HEK293T (cell line): ENCODE data around the gene CASZ1.

Source experiments
- CTCF ChIA-PET: fragments of 350-600 bp; formaldehyde crosslinking; extraction: SDS; loops from one replicate; lab custom pipeline; 2021; ENCODE audit warnings: antibody characterized with exemption, inconsistent platforms; lab: Yijun Ruan, JAX
- POLR2A ChIA-PET: fragments of 350-600 bp; formaldehyde crosslinking; extraction: SDS; loops from one replicate; lab custom pipeline; 2020; ENCODE audit warnings: antibody characterized with exemption, inconsistent platforms; lab: Yijun Ruan, JAX
- DNase-seq: peaks from one replicate; pipeline ENCODE4 v3.0.0; 2012; ENCODE audit warnings: mixed read lengths; ENCODE audit errors: extremely low spot score
- ARNT ChIP-seq: fragments of 450-650 bp; IDR thresholded peaks from 2 replicates; pipeline ENCODE4 v1.6.1; 2017; ENCODE audit warnings: mild to moderate bottlenecking
- BHLHE40 ChIP-seq: fragments of 450-650 bp; IDR thresholded peaks from 2 replicates; pipeline ENCODE4 v1.6.1; 2016; ENCODE audit warnings: mild to moderate bottlenecking, moderate library complexity, borderline replicate concordance
- CTBP1 ChIP-seq: fragments of 450-650 bp; IDR thresholded peaks from 2 replicates; pipeline ENCODE4 v1.6.1; 2016; ENCODE audit warnings: borderline replicate concordance
- ELF4 ChIP-seq: fragments of 450-650 bp; IDR thresholded peaks from 2 replicates; pipeline ENCODE4 v1.6.1; 2017; ENCODE audit warnings: antibody characterized with exemption
- FOXA1 ChIP-seq: fragments of 450-650 bp; IDR thresholded peaks from 2 replicates; pipeline ENCODE4 v1.6.1; 2016; ENCODE audit warnings: mild to moderate bottlenecking
- FOXK2 ChIP-seq: fragments of 450-650 bp; IDR thresholded peaks from 2 replicates; pipeline ENCODE4 v1.6.1; 2016; ENCODE audit warnings: mild to moderate bottlenecking
- FOXM1 ChIP-seq: fragments of 450-650 bp; IDR thresholded peaks from 2 replicates; pipeline ENCODE4 v1.6.1; 2017; ENCODE audit warnings: mild to moderate bottlenecking, borderline replicate concordance
- HDGF ChIP-seq: fragments of 450-650 bp; IDR thresholded peaks from 2 replicates; pipeline ENCODE4 v1.6.1; 2017; ENCODE audit warnings: antibody characterized with exemption, borderline replicate concordance
- L3MBTL2 ChIP-seq: fragments of 450-650 bp; conservative IDR thresholded peaks from 2 replicates; pipeline ENCODE4 v1.6.1; 2016; ENCODE audit warnings: mild to moderate bottlenecking
- LEF1 ChIP-seq: fragments of 450-650 bp; IDR thresholded peaks from 2 replicates; pipeline ENCODE4 v1.6.1; 2017; ENCODE audit warnings: mild to moderate bottlenecking, borderline replicate concordance
- NFRKB ChIP-seq: fragments of 450-650 bp; IDR thresholded peaks from 2 replicates; pipeline ENCODE4 v1.6.1; 2016; ENCODE audit warnings: mild to moderate bottlenecking, moderate library complexity
- PKNOX1 ChIP-seq: fragments of 450-650 bp; IDR thresholded peaks from 2 replicates; pipeline ENCODE4 v1.6.1; 2016
- SP1 ChIP-seq: fragments of 450-650 bp; IDR thresholded peaks from 2 replicates; pipeline ENCODE4 v1.6.1; 2017
- SUZ12 ChIP-seq: fragments of 450-650 bp; IDR thresholded peaks from 2 replicates; pipeline ENCODE4 v1.6.1; 2016; ENCODE audit warnings: mild to moderate bottlenecking
- TARDBP ChIP-seq: fragments of 450-650 bp; IDR thresholded peaks from 2 replicates; pipeline ENCODE4 v1.6.1; 2016
- ZNF384 ChIP-seq: fragments of 450-650 bp; IDR thresholded peaks from 2 replicates; pipeline ENCODE4 v1.6.1; 2016

Gene CASZ1

GRCh38 chr1:10832703-10833102, 36.3 kb upstream of the CASZ1 start:
- DNase-seq = no peak
- ChIA-PET POLR2A (no interaction called here), CTCF (interaction anchor here (1.2 kb wide), 1 partner anchor 34 kb away, joined by 3 read pairs; no protein-coding TSS in a partner anchor)
- TF ChIP-seq CTBP1 (no peak), ELF4 (no peak), HDGF (no peak), PKNOX1 (no peak), SUZ12 (no peak)

GRCh38 chr1:10830961-10831668, 34.7 kb upstream of the CASZ1 start:
- POLR2A ChIA-PET = no interaction called here
- no peak for TF ChIP-seq ARNT
- no peak for TF ChIP-seq BHLHE40
- DNase-seq = no peak
- CTCF ChIA-PET = no interaction called here

- ChIA-PET CTCF (no interaction called here), POLR2A (no interaction called here)
- TF ChIP-seq L3MBTL2 = no peak
- no peak for TF ChIP-seq FOXM1
- no peak for TF ChIP-seq LEF1
- no peak for TF ChIP-seq ELF4
- no peak for TF ChIP-seq TARDBP
- no peak for TF ChIP-seq BHLHE40
- TF ChIP-seq ARNT = no peak
- TF ChIP-seq CTBP1 = no peak
- no peak for TF ChIP-seq NFRKB
- TF ChIP-seq ZNF384 = no peak
- TF ChIP-seq SUZ12 = no peak
- DNase-seq = no peak
Observed at GRCh38 chr1:10829965-10830515, 33.6 kb upstream of the CASZ1 start.

- ChIA-PET POLR2A (no interaction called here), CTCF (interaction anchor here (0.6 kb wide), 1 partner anchor 68 kb away, joined by 3 read pairs; no protein-coding TSS in a partner anchor)
- TF ChIP-seq PKNOX1 (no peak), FOXA1 (no peak), CTBP1 (no peak), FOXM1 (no peak), ARNT (no peak), FOXK2 (no peak), NFRKB (no peak), ZNF384 (no peak), SP1 (no peak), LEF1 (no peak), L3MBTL2 (no peak), BHLHE40 (no peak), ELF4 (no peak), HDGF (no peak), TARDBP (no peak), SUZ12 (no peak)
- no peak for DNase-seq
Observed at GRCh38 chr1:10829067-10829818, 32.8 kb upstream of the CASZ1 start.

- POLR2A ChIA-PET = interaction anchor here (0.6 kb wide), 1 partner anchor 659 kb away, joined by 3 read pairs; no protein-coding TSS in a partner anchor
- CTCF ChIA-PET = no interaction called here
- TF ChIP-seq SP1 (no peak), L3MBTL2 (no peak), TARDBP (no peak), CTBP1 (no peak), FOXM1 (no peak), ZNF384 (no peak), SUZ12 (no peak), ARNT (no peak), LEF1 (no peak), HDGF (no peak), ELF4 (no peak), FOXA1 (no peak), BHLHE40 (no peak), NFRKB (no peak), FOXK2 (no peak), PKNOX1 (no peak)
- no peak for DNase-seq
Observed at GRCh38 chr1:10827377-10828333, 31.2 kb upstream of the CASZ1 start.
